ENCODE measurements around the gene NAXD.
"Not testable (repeated sequence)": the region's sequence is repeated elsewhere in the genome, so short reads cannot be mapped to it uniquely, and the experiment has no call there.

Gene NAXD

GRCh38 chr13:110593430-110594130, 21.8 kb upstream of the NAXD start:
- in situ Hi-C loops (cut with MboI; ENCODE audit: low sequenced_read_pairs), result no loop called here

GRCh38 chr13:110597041-110597689, 18.2 kb upstream of the NAXD start:
- in situ Hi-C loops (cut with MboI; ENCODE audit: low sequenced_read_pairs), result no loop called here

GRCh38 chr13:110600261-110600819, 15.0 kb upstream of the NAXD start:
- in situ Hi-C loops (cut with MboI; ENCODE audit: low sequenced_read_pairs), result no loop called here

- in situ Hi-C loops (cut with MboI; ENCODE audit: low sequenced_read_pairs), result no loop called here
Measured at GRCh38 chr13:110600980-110601379, 14.4 kb upstream of the NAXD start.

GRCh38 chr13:110605132-110605531, 10.2 kb upstream of the NAXD start:
- in situ Hi-C loops (cut with MboI; ENCODE audit: low sequenced_read_pairs), result no loop called here

- in situ Hi-C loops (cut with MboI; ENCODE audit: low sequenced_read_pairs), result not testable (repeated sequence)
Measured at GRCh38 chr13:110606281-110606680, 9.1 kb upstream of the NAXD start.

GRCh38 chr13:110607675-110608224, 7.6 kb upstream of the NAXD start:
- in situ Hi-C loops (cut with MboI; ENCODE audit: low sequenced_read_pairs), result no loop called here

GRCh38 chr13:110610955-110611595, 4.3 kb upstream of the NAXD start:
- in situ Hi-C loops (cut with MboI; ENCODE audit: low sequenced_read_pairs), result no loop called here

GRCh38 chr13:110615005-110615321, 382 bp upstream of the NAXD start:
- in situ Hi-C loops (cut with MboI; ENCODE audit: low sequenced_read_pairs), result no loop called here

- in situ Hi-C loops (cut with MboI; ENCODE audit: low sequenced_read_pairs), result no loop called here
Measured at GRCh38 chr13:110616103-110617101, 1.1 kb downstream of the NAXD start.

GRCh38 chr13:110617321-110618072, 2.2 kb downstream of the NAXD start:
- in situ Hi-C loops (cut with MboI; ENCODE audit: low sequenced_read_pairs), result no loop called here

GRCh38 chr13:110618167-110618566, 2.8 kb downstream of the NAXD start:
- in situ Hi-C loops (cut with MboI; ENCODE audit: low sequenced_read_pairs), result no loop called here

GRCh38 chr13:110618780-110619179, 3.4 kb downstream of the NAXD start:
- in situ Hi-C loops (cut with MboI; ENCODE audit: low sequenced_read_pairs), result no loop called here

- in situ Hi-C loops (cut with MboI; ENCODE audit: low sequenced_read_pairs), result no loop called here
Measured at GRCh38 chr13:110620596-110620995, 5.3 kb downstream of the NAXD start.

- in situ Hi-C loops (cut with MboI; ENCODE audit: low sequenced_read_pairs), result no loop called here
Measured at GRCh38 chr13:110624766-110625756, 9.7 kb downstream of the NAXD start.

GRCh38 chr13:110625771-110626321, 10.5 kb downstream of the NAXD start:
- in situ Hi-C loops (cut with MboI; ENCODE audit: low sequenced_read_pairs), result no loop called here

- in situ Hi-C loops (cut with MboI; ENCODE audit: low sequenced_read_pairs), result no loop called here
Measured at GRCh38 chr13:110626521-110626920, 11.2 kb downstream of the NAXD start.

- in situ Hi-C loops (cut with MboI; ENCODE audit: low sequenced_read_pairs), result no loop called here
Measured at GRCh38 chr13:110627351-110627750, 12.0 kb downstream of the NAXD start.

Data from HL-60/S4 (cell line).